ENCODE data around the gene VSTM4.

DNA sequence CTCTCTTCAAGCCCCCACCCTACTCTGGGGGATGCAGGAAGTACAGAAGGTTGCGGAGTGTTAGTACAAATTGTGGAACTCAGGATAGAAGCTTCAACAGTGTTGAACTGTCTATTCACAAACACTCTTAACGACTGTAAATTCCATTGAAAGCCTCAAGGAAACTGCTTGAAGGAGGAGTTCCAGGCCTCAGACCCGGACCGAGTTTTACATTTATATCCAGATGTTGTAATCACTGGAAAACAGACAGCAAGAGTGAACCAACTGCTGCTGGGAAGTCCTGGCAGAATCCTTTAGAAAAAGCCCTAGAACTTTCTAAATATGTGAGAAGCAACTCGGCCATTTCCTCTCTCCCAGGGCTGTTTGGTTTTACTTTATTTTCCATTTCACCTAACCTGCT lies 91.6 kb downstream of the VSTM4 start:
- TF ChIP-seq, protein P1, sequence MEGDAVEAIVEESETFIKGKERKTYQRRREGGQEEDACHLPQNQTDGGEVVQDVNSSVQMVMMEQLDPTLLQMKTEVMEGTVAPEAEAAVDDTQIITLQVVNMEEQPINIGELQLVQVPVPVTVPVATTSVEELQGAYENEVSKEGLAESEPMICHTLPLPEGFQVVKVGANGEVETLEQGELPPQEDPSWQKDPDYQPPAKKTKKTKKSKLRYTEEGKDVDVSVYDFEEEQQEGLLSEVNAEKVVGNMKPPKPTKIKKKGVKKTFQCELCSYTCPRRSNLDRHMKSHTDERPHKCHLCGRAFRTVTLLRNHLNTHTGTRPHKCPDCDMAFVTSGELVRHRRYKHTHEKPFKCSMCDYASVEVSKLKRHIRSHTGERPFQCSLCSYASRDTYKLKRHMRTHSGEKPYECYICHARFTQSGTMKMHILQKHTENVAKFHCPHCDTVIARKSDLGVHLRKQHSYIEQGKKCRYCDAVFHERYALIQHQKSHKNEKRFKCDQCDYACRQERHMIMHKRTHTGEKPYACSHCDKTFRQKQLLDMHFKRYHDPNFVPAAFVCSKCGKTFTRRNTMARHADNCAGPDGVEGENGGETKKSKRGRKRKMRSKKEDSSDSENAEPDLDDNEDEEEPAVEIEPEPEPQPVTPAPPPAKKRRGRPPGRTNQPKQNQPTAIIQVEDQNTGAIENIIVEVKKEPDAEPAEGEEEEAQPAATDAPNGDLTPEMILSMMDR (IDR thresholded peaks at IDR 0.05) = no peak
- TF ChIP-seq POLR2A (IDR thresholded peaks at IDR 0.05) = no peak

Measured in testis (tissue), 2 donors.